OCI-LY3 (cell line): ENCODE data around the gene NCAPG.

ENCODE experiments used
- CTCF ChIP-seq: fragments of 200-600, 300-600 bp; sonication (generic); IDR thresholded peaks from 2 replicates; pipeline ENCODE4 v1.5.1; 2014; ENCODE audit warnings: antibody characterized with exemption, low read length, low read depth
- EZH2phosphoT487 ChIP-seq: fragments of 200-600 bp; shearing (Covaris generic); IDR thresholded peaks from 2 replicates; pipeline ENCODE4 v1.6.1; 2018; ENCODE audit warnings: antibody characterized with exemption, mixed run types, low read depth

- TF ChIP-seq CTCF (no peak), EZH2phosphoT487 (no peak)
Measured at GRCh38 chr4:17894421-17894820, 83.6 kb downstream of the NCAPG start.
